Keratinocyte (primary cell): ENCODE results near the gene RAB40A. TPM values are rescaled to one million over a fixed set of nuclear protein-coding genes. Genes with fewer than 3 reads are reported as not detected.

Experiments
- DNase-seq: peaks from one replicate; pipeline ENCODE4 v3.0.0-alpha.2; 2011; ENCODE audit warnings: low read depth, missing footprints, low spot score
- FAIRE-seq: peaks from 2 replicates; lab custom pipeline; 2011; peaks lifted over from hg19 to GRCh38; lab: Jason Lieb, UNC
- H2AFZ ChIP-seq: 2 replicates; pipeline ENCODE4 v1.6.0; 2012; ENCODE audit warnings: low read length, control low read depth, inconsistent platforms; ENCODE audit not compliant: control insufficient read depth
- H3K27ac ChIP-seq: 2 replicates; pipeline ENCODE4 v1.5.1; 2011; ENCODE audit warnings: low read length; ENCODE audit not compliant: control insufficient read depth, insufficient read depth
- H3K27me3 ChIP-seq: 3 replicates; pipeline ENCODE4 v1.6.0; 2011; ENCODE audit warnings: low read length; ENCODE audit not compliant: control insufficient read depth, insufficient read depth; ENCODE audit errors: extremely low read depth
- H3K36me3 ChIP-seq, 2 experiments: 2 replicates in 1 of 2; 3 replicates in 1 of 2; pipeline ENCODE4 v1.5.1; 2011; ENCODE audit warnings: low read length in 2 of 2, mild to moderate bottlenecking in 1 of 2; ENCODE audit not compliant: control insufficient read depth in 2 of 2, insufficient read depth in 2 of 2; ENCODE audit errors: extremely low read depth in 1 of 2
- H3K4me1 ChIP-seq: 3 replicates; pipeline ENCODE4 v1.5.1; 2011; ENCODE audit warnings: low read length; ENCODE audit not compliant: control insufficient read depth, insufficient read depth; ENCODE audit errors: extremely low read depth
- H3K4me2 ChIP-seq: 3 replicates; pipeline ENCODE4 v1.6.0; 2011; ENCODE audit warnings: low read depth, low read length; ENCODE audit not compliant: control insufficient read depth, insufficient read depth; ENCODE audit errors: extremely low read depth
- H3K4me3 ChIP-seq, 3 experiments: fragments of 200-600 bp in 1 of 3; sonication (generic) in 1 of 3; 2 replicates in 2 of 3; 3 replicates in 1 of 3; pipeline ENCODE4 v1.5.1; 2011 to 2016; ENCODE audit warnings: low read length in 3 of 3, mild to moderate bottlenecking in 3 of 3, control low read depth in 2 of 3, inconsistent platforms in 1 of 3, low read depth in 1 of 3, mixed read lengths in 1 of 3, mixed run types in 1 of 3, moderate library complexity in 1 of 3; ENCODE audit not compliant: control insufficient read depth in 2 of 3, insufficient read depth in 2 of 3; ENCODE audit errors: extremely low read depth in 1 of 3
- H3K79me2 ChIP-seq: 2 replicates; pipeline ENCODE4 v1.6.0; 2012; ENCODE audit warnings: low read length; ENCODE audit not compliant: control insufficient read depth, insufficient read depth
- H3K9ac ChIP-seq: 3 replicates; pipeline ENCODE4 v1.6.0; 2011; ENCODE audit warnings: low read length; ENCODE audit not compliant: control insufficient read depth, insufficient read depth; ENCODE audit errors: extremely low read depth
- H3K9me1 ChIP-seq: 3 replicates; pipeline ENCODE4 v1.6.0; 2011; ENCODE audit warnings: low read length; ENCODE audit not compliant: control insufficient read depth, insufficient read depth; ENCODE audit errors: extremely low read depth
- H3K9me3 ChIP-seq: 2 replicates; pipeline ENCODE4 v1.5.1; 2012; ENCODE audit warnings: low read depth, low read length; ENCODE audit not compliant: control insufficient read depth
- H4K20me1 ChIP-seq: 3 replicates; pipeline ENCODE4 v1.6.0; 2011; ENCODE audit warnings: low read length; ENCODE audit not compliant: control insufficient read depth, insufficient read depth; ENCODE audit errors: extremely low read depth
- EZH2 ChIP-seq: IDR thresholded peaks from one replicate; pipeline ENCODE4 v1.6.1; 2012; ENCODE audit warnings: inconsistent platforms, mild to moderate bottlenecking, low read length, moderate library complexity
- dilution Hi-C: fragments of 300-500 bp; cut with MboI; formaldehyde crosslinking; loops from one replicate; pipeline ENCODE4 v1.7.0; 2020; ENCODE audit warnings: low sequenced_read_pairs; ENCODE audit not compliant: extremely low pct_ligation_motif_present
- polyA plus RNA-seq, 5 experiments: library from polyadenylated mRNA; depleted of rRNA in 3 of 5; stranded (reverse) in 3 of 5; stranded (forward) in 1 of 5; unstranded in 1 of 5; fragments of >200 nt; gene quantifications; 1 replicate in 1 of 5; 2 replicates in 3 of 5; 3 replicates in 1 of 5; pipeline versions ENCODE4 v1.2.1 to v1.2.3, GENCODE V29; 2011 to 2012; ENCODE audit warnings: missing spikeins in 2 of 5, low read depth in 1 of 5, low replicate concordance in 1 of 5
- TF ChIP-seq, protein P1 (sequence below), 3 experiments: IDR thresholded peaks in 1 of 3; conservative IDR thresholded peaks in 1 of 3; optimal IDR thresholded peaks in 1 of 3; 2 replicates in 2 of 3; 3 replicates in 1 of 3; pipeline versions ENCODE3 to v1.5.1; 2011; ENCODE audit warnings: low read length in 3 of 3, mild to moderate bottlenecking in 3 of 3, moderate library complexity in 2 of 3, control low read depth in 1 of 3, inconsistent platforms in 1 of 3; ENCODE audit not compliant: insufficient read depth in 2 of 3; ENCODE audit errors: extremely low read depth in 1 of 3

RAB40A gene
- polyA plus RNA-seq, 1 donor (not counting 4 experiments of a cell fraction or from before 2014, with no cell fraction given), result 0.33 TPM

DNA sequence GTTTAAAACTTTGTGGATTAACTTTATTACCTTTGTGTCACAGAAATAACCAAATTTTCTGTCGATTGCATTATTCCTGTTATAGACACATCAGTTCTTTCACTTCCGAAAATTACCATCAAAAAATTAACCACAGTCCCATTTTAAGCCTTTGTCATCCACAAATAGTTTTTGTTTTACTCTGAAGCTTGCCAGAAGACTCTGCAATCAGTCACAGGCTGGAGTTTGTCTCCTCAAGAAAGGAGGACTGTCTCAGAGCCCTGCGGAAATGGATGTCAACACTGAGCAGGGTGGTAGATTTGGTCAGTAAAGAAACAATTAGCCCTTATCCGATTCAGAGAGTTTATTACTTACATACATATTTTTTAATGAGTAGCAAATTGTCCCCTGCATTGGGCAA, 45.9 kb upstream of the RAB40A start:
- H3K4me3 ChIP-seq, result no peak overlapping the region
- FAIRE-seq, result no peak
- no peaks in the 10 kb centered on the region for H3K36me3 ChIP-seq
- no peaks in the 10 kb centered on the region for H3K9me3 ChIP-seq
- no peaks in the 10 kb centered on the region for H4K20me1 ChIP-seq
- H3K79me2 ChIP-seq, result no peaks in the 10 kb centered on the region
- dilution Hi-C loops, result no loop called here
- H3K9me1 ChIP-seq, result no peaks in the 10 kb centered on the region
- H3K27me3 ChIP-seq, result no peaks in the 10 kb centered on the region
- TF ChIP-seq, protein P1, sequence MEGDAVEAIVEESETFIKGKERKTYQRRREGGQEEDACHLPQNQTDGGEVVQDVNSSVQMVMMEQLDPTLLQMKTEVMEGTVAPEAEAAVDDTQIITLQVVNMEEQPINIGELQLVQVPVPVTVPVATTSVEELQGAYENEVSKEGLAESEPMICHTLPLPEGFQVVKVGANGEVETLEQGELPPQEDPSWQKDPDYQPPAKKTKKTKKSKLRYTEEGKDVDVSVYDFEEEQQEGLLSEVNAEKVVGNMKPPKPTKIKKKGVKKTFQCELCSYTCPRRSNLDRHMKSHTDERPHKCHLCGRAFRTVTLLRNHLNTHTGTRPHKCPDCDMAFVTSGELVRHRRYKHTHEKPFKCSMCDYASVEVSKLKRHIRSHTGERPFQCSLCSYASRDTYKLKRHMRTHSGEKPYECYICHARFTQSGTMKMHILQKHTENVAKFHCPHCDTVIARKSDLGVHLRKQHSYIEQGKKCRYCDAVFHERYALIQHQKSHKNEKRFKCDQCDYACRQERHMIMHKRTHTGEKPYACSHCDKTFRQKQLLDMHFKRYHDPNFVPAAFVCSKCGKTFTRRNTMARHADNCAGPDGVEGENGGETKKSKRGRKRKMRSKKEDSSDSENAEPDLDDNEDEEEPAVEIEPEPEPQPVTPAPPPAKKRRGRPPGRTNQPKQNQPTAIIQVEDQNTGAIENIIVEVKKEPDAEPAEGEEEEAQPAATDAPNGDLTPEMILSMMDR (optimal IDR thresholded peaks at IDR 0.05 in 1 of 3, IDR thresholded peaks at IDR 0.05 in 1 of 3, conservative IDR thresholded peaks at IDR 0.05 in 1 of 3; ENCODE audit: extremely low read depth in 1 of 3, insufficient read depth in 2 of 3, low read length in 3 of 3), result no peak
- no peak for TF ChIP-seq EZH2
- DNase-seq, result no peak
- H3K27ac ChIP-seq, result no peak overlapping the region
- H3K4me1 ChIP-seq, result peaks cover 21% of the 10 kb centered on the region
- no peak overlapping the region for H3K9ac ChIP-seq
- H2AFZ ChIP-seq, result no peak overlapping the region
- H3K4me2 ChIP-seq, result no peak overlapping the region

DNA sequence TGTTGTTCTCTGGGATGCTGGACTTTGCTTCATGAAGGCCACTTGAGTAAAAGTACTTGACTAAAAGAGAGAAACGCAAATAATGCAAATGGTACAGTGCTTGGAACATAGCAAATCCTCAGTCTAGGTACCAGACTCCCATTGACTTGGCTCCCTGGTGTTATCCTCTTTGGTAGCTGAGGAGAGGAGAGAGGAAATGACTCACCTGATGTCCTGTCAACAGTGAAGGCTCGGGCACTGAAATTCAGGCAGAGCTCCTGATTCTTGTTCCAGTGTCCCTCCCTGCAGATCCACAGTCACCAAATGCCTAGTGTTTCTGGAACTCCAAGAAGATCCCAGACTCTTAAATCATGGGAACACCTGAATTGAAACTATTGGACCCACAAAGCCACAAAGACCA, 43.5 kb upstream of the RAB40A start:
- no peak overlapping the region for H2AFZ ChIP-seq
- no peaks in the 10 kb centered on the region for H3K27me3 ChIP-seq
- TF ChIP-seq, protein P1 (optimal IDR thresholded peaks at IDR 0.05 in 1 of 3, IDR thresholded peaks at IDR 0.05 in 1 of 3, conservative IDR thresholded peaks at IDR 0.05 in 1 of 3; ENCODE audit: extremely low read depth in 1 of 3, insufficient read depth in 2 of 3, low read length in 3 of 3), result no peak
- TF ChIP-seq EZH2, result no peak
- H3K9me1 ChIP-seq, result no peaks in the 10 kb centered on the region
- DNase-seq, result no peak
- no peak overlapping the region for H3K27ac ChIP-seq
- no peak overlapping the region for H3K9ac ChIP-seq
- H3K9me3 ChIP-seq, result no peaks in the 10 kb centered on the region
- H3K36me3 ChIP-seq, result no peaks in the 10 kb centered on the region
- no peak overlapping the region for H3K4me3 ChIP-seq
- peak; percentile 69 for FAIRE-seq
- no peaks in the 10 kb centered on the region for H4K20me1 ChIP-seq
- dilution Hi-C loops, result no loop called here
- H3K4me1 ChIP-seq, result peaks cover 21% of the 10 kb centered on the region
- no peak overlapping the region for H3K4me2 ChIP-seq
- H3K79me2 ChIP-seq, result no peaks in the 10 kb centered on the region
